GM12878 (cell line): ENCODE measurements around the gene CD3G. TPM values are rescaled to one million over a fixed set of nuclear protein-coding genes. Genes with fewer than 3 reads are reported as not detected.

Source experiments
- ATAC-seq: fragments of 200-7000 bp; cut with Tn5 transposase; 3 replicates; pipeline ENCODE4 v1.9.1; 2020; ENCODE audit warnings: mild to moderate bottlenecking, moderate library complexity
- BruUV-seq: library from RNA; stranded (reverse); fragments of 400-500 nt; replicated peaks from 2 replicates; lab custom pipeline; 2021; lab: Mats Ljungman, UMichigan
- CTCF ChIA-PET: fragments of 300-600 bp; sonication (Branson Sonifier 250); formaldehyde crosslinking; extraction: SDS; loops from one replicate; lab custom pipeline; 2021; ENCODE audit warnings: inconsistent platforms; lab: Yijun Ruan, JAX
- POLR2A ChIA-PET: fragments of 350-600 bp; formaldehyde crosslinking; extraction: SDS; loops from one replicate; lab custom pipeline; 2021; ENCODE audit warnings: inconsistent platforms; lab: Charles Lee
- RAD21 ChIA-PET: fragments of 300-600 bp; sonication (Branson Sonifier 250); formaldehyde crosslinking; loops from one replicate; lab custom pipeline; 2023; ENCODE audit warnings: antibody characterized with exemption; ENCODE audit not compliant: unreplicated experiment; lab: Charles Lee
- SMC1A ChIA-PET: fragments of 300-600 bp; sonication (Branson Sonifier 250); formaldehyde crosslinking; loops from one replicate; lab custom pipeline; 2023; ENCODE audit not compliant: unreplicated experiment, uncharacterized antibody; lab: Charles Lee
- DNase-seq: peaks from one replicate; pipeline ENCODE4 v3.0.0-alpha.2; 2011; ENCODE audit warnings: low read depth, low spot score
- FAIRE-seq: peaks from 3 replicates; lab custom pipeline; 2011; peaks lifted over from hg19 to GRCh38; lab: Jason Lieb, UNC
- H2AFZ ChIP-seq: 2 replicates; pipeline ENCODE4 v1.6.0; 2011; ENCODE audit warnings: low read depth, low read length, control low read depth; ENCODE audit not compliant: control insufficient read depth
- H3K27ac ChIP-seq: 2 replicates; pipeline ENCODE4 v1.5.1; 2011; ENCODE audit warnings: control low read depth; ENCODE audit not compliant: control insufficient read depth, insufficient read depth
- H3K27me3 ChIP-seq, 2 experiments: replicated peaks in 1 of 2; 2 replicates each; pipeline versions ENCODE4 v1.6.0 to v1.6.1; 2011; ENCODE audit warnings: low read length in 1 of 2; ENCODE audit not compliant: control insufficient read depth in 2 of 2, insufficient read depth in 2 of 2
- H3K36me3 ChIP-seq, 2 experiments: 2 replicates each; pipeline ENCODE4 v1.5.1; 2011; ENCODE audit warnings: low read length in 1 of 2; ENCODE audit not compliant: control insufficient read depth in 2 of 2, insufficient read depth in 2 of 2
- H3K4me1 ChIP-seq: 2 replicates; pipeline ENCODE4 v1.6.1; 2011; ENCODE audit warnings: mild to moderate bottlenecking, low read length, moderate library complexity, mixed read lengths; ENCODE audit not compliant: control insufficient read depth, insufficient read depth
- H3K4me2 ChIP-seq: 2 replicates; pipeline ENCODE4 v1.6.0; 2011; ENCODE audit warnings: control low read depth; ENCODE audit not compliant: control insufficient read depth, insufficient read depth
- H3K4me3 ChIP-seq: fragments of 200-600 bp; sonication (generic); 2 replicates; pipeline ENCODE4 v1.5.1; 2016
- H3K79me2 ChIP-seq: 2 replicates; pipeline ENCODE4 v1.6.0; 2011; ENCODE audit warnings: low read length; ENCODE audit not compliant: control insufficient read depth, insufficient read depth
- H3K9ac ChIP-seq: 2 replicates; pipeline ENCODE4 v1.8.0; 2011; ENCODE audit warnings: low read length, control low read depth, mixed read lengths; ENCODE audit not compliant: control insufficient read depth, insufficient read depth
- H3K9me3 ChIP-seq: replicated peaks from 3 replicates; pipeline ENCODE4 v1.5.1; 2011; ENCODE audit warnings: mild to moderate bottlenecking, low read length; ENCODE audit not compliant: control insufficient read depth, insufficient read depth
- H4K20me1 ChIP-seq: 2 replicates; pipeline ENCODE4 v1.6.0; 2011; ENCODE audit not compliant: control insufficient read depth, insufficient read depth
- BACH1 ChIP-seq: fragments of 450-650 bp; IDR thresholded peaks from 2 replicates; pipeline ENCODE4 v1.6.1; 2017; ENCODE audit warnings: mild to moderate bottlenecking, borderline replicate concordance
- CEBPZ ChIP-seq: fragments of 150-350 bp; IDR thresholded peaks from 2 replicates; pipeline ENCODE4 v1.6.1; 2016; ENCODE audit warnings: low read depth, low read length
- EP300 ChIP-seq, 2 experiments: fragments of 150-350 bp in 1 of 2; IDR thresholded peaks; 2 replicates each; pipeline ENCODE4 v1.6.1; 2011 to 2012; ENCODE audit warnings: low read depth in 2 of 2, low read length in 2 of 2, borderline replicate concordance in 1 of 2, improper control_type of control experiment in 1 of 2, inconsistent platforms in 1 of 2; ENCODE audit not compliant: control insufficient read depth in 1 of 2
- HDAC6 ChIP-seq: fragments of 200-600 bp; sonication (generic); IDR thresholded peaks from one replicate; pipeline ENCODE4 v1.8.0; 2017; ENCODE audit warnings: antibody characterized with exemption; ENCODE audit not compliant: unreplicated experiment
- NFYB ChIP-seq: IDR thresholded peaks from 2 replicates; pipeline ENCODE4 v1.6.1; 2011; ENCODE audit warnings: low read depth, mild to moderate bottlenecking, low read length, improper control_type of control experiment, moderate library complexity; ENCODE audit not compliant: insufficient read depth
- POLR2AphosphoS2 ChIP-seq: IDR thresholded peaks from 2 replicates; pipeline ENCODE4 v1.6.1; 2011; ENCODE audit warnings: low read depth, mild to moderate bottlenecking, low read length, improper control_type of control experiment, moderate library complexity
- RB1 ChIP-seq: fragments of 450-650 bp; formaldehyde crosslinking; IDR thresholded peaks from 2 replicates; pipeline ENCODE4 v1.6.1; 2017; ENCODE audit warnings: mild to moderate bottlenecking, borderline replicate concordance
- REST ChIP-seq: IDR thresholded peaks from 2 replicates; pipeline ENCODE4 v1.6.1; 2012; ENCODE audit warnings: mild to moderate bottlenecking, low read depth, low read length
- TAF1 ChIP-seq: IDR thresholded peaks from 2 replicates; pipeline ENCODE4 v1.6.1; 2011; ENCODE audit warnings: mild to moderate bottlenecking, low read depth, low read length, borderline replicate concordance
- YY1 ChIP-seq: IDR thresholded peaks from 2 replicates; pipeline ENCODE4 v1.6.1; 2011; ENCODE audit warnings: low read depth, mild to moderate bottlenecking, low read length
- ZNF384 ChIP-seq: IDR thresholded peaks from 2 replicates; pipeline ENCODE4 v1.6.1; 2012; ENCODE audit warnings: low read depth, mild to moderate bottlenecking, low read length, improper control_type of control experiment, borderline replicate concordance
- in situ Hi-C: fragments of 300-500 bp; cut with MboI; formaldehyde crosslinking; loops from 9 replicates; pipeline ENCODE4 v1.14.3; 2018; ENCODE audit warnings: mixed read lengths
- intact Hi-C: fragments of 100-400 bp; cut with micrococcal nuclease; formaldehyde crosslinking; loops from one replicate; pipeline ENCODE4 v1.14.2; 2022; ENCODE audit not compliant: unreplicated experiment
- polyA plus RNA-seq, 11 experiments: library from polyadenylated mRNA; depleted of rRNA in 4 of 11; unstranded in 6 of 11; stranded (reverse) in 5 of 11; fragments of >200 nt; fragmentation: Nextera tagmentation in 4 of 11; fragmentation: Illumina TruSeq in 1 of 11; extraction: Ambion mirVana in 4 of 11; extraction: Trizol in 1 of 11; gene quantifications; 1 replicate in 1 of 11; 2 replicates in 10 of 11; pipeline versions ENCODE4 v1.2.1 to v1.2.3, GENCODE V29; 2011 to 2016; ENCODE audit warnings: inconsistent platforms in 2 of 11, missing spikeins in 2 of 11, low read depth in 1 of 11
- total RNA-seq, 4 experiments: library from RNA; depleted of rRNA in 3 of 4; stranded (reverse); fragments of >200 nt in 3 of 4; fragmentation: Illumina TruSeq in 1 of 4; extraction: Trizol in 1 of 4; gene quantifications; 2 replicates each; pipeline versions ENCODE4 v1.2.1 to v1.2.3, GENCODE V29; 2013 to 2021
- TF ChIP-seq, protein P1 (sequence below): fragments of 450-650 bp; formaldehyde crosslinking; IDR thresholded peaks from 2 replicates; pipeline ENCODE4 v1.5.0; 2022; ENCODE audit warnings: mild to moderate bottlenecking, missing genetic modification characterization
- TF ChIP-seq, protein P2 (sequence below): IDR thresholded peaks from 2 replicates; pipeline ENCODE4 v1.6.1; 2011; ENCODE audit warnings: low read depth, mild to moderate bottlenecking, low read length, moderate library complexity, borderline replicate concordance; ENCODE audit errors: extremely low read depth

The CD3G gene
- total and polyA plus RNA-seq, 10 of the 15 experiments (the other 5 are each of a cell fraction or from before 2014, with no cell fraction given), result 0.10 to 0.16 (median 0.13) TPM; not detected in 7

GRCh38 chr11:118375978-118376377 lies 31.8 kb downstream of the CD3G start:
- no peaks in the 10 kb centered on the region for H4K20me1 ChIP-seq
- no peaks in the 10 kb centered on the region for H3K79me2 ChIP-seq
- in situ Hi-C loops (loop anchor here (25.0 kb wide), 1 partner anchor 111 kb away; no protein-coding TSS in a partner anchor), intact Hi-C loops (no loop called here)
- no peaks in the 10 kb centered on the region for H3K9me3 ChIP-seq
- no TSS peak for BruUV-seq
- DNase-seq, result no peak
- RAD21 ChIA-PET, result interaction anchor here (1.0 kb wide), 1 partner anchor 16 kb away, joined by 3 read pairs; the partner anchor contains the start of gene UBE4A
- no peak for ATAC-seq
- H2AFZ ChIP-seq, result no peak overlapping the region
- no peak overlapping the region for H3K4me2 ChIP-seq
- CTCF ChIA-PET, result interaction anchor here (0.5 to 1.1 kb wide), 4 partner anchors 80 to 222 kb away, joined by 3 to 4 read pairs (median 3); no protein-coding TSS in a partner anchor
- H3K9ac ChIP-seq, result no peak overlapping the region
- H3K27me3 ChIP-seq, result no peaks in the 10 kb centered on the region
- no peak overlapping the region for H3K4me3 ChIP-seq
- no peaks in the 10 kb centered on the region for H3K4me1 ChIP-seq
- peaks cover 10 to 27% of the 10 kb centered on the region in 2 experiments for H3K36me3 ChIP-seq
- POLR2A ChIA-PET, result no interaction called here
- FAIRE-seq, result no peak
- no peak overlapping the region for H3K27ac ChIP-seq
- SMC1A ChIA-PET, result interaction anchor here (0.8 to 1.3 kb wide), 2 partner anchors 12 to 114 kb away, joined by 3 to 4 read pairs; no protein-coding TSS in a partner anchor
- no peak for TF ChIP-seq POLR2AphosphoS2
- no peak for TF ChIP-seq CEBPZ
- TF ChIP-seq YY1, result no peak
- TF ChIP-seq RB1, result no peak
- TF ChIP-seq TAF1, result no peak
- TF ChIP-seq NFYB, result no peak
- TF ChIP-seq, protein P1, sequence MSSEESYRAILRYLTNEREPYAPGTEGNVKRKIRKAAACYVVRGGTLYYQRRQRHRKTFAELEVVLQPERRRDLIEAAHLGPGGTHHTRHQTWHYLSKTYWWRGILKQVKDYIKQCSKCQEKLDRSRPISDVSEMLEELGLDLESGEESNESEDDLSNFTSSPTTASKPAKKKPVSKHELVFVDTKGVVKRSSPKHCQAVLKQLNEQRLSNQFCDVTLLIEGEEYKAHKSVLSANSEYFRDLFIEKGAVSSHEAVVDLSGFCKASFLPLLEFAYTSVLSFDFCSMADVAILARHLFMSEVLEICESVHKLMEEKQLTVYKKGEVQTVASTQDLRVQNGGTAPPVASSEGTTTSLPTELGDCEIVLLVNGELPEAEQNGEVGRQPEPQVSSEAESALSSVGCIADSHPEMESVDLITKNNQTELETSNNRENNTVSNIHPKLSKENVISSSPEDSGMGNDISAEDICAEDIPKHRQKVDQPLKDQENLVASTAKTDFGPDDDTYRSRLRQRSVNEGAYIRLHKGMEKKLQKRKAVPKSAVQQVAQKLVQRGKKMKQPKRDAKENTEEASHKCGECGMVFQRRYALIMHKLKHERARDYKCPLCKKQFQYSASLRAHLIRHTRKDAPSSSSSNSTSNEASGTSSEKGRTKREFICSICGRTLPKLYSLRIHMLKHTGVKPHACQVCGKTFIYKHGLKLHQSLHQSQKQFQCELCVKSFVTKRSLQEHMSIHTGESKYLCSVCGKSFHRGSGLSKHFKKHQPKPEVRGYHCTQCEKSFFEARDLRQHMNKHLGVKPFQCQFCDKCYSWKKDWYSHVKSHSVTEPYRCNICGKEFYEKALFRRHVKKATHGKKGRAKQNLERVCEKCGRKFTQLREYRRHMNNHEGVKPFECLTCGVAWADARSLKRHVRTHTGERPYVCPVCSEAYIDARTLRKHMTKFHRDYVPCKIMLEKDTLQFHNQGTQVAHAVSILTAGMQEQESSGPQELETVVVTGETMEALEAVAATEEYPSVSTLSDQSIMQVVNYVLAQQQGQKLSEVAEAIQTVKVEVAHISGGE (CRISPR knock-in tag), result no peak
- TF ChIP-seq REST, result no peak
- TF ChIP-seq, protein P2, sequence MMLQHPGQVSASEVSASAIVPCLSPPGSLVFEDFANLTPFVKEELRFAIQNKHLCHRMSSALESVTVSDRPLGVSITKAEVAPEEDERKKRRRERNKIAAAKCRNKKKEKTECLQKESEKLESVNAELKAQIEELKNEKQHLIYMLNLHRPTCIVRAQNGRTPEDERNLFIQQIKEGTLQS, result no peak
- no peak for TF ChIP-seq ZNF384
- TF ChIP-seq EP300 (IDR thresholded peaks at IDR 0.05; ENCODE audit: borderline replicate concordance in 1 of 2, control insufficient read depth in 1 of 2, low read depth in 2 of 2, low read length in 2 of 2), result no peak
- no peak for TF ChIP-seq BACH1
- TF ChIP-seq HDAC6, result no peak
